GM19463 (cell line): Measurements from ENCODE around the gene NRBF2.
"Not testable (repeated sequence)": the region's sequence is repeated elsewhere in the genome, so short reads cannot be mapped to it uniquely, and the experiment has no call there.

Source experiments
- ATAC-seq: cut with Tn5 transposase; IDR thresholded peaks from one replicate; pipeline ENCODE4 v1.9.1; 2021; ENCODE audit warnings: mild to moderate bottlenecking, moderate library complexity; ENCODE audit not compliant: unreplicated experiment

NRBF2 gene

GRCh38 chr10:63133056-63133820 lies at the start of gene NRBF2:
NRBF2 (plus strand) TSS chr10:63133328; CDS start chr10:63133471, 143 bp downstream.
- peak; percentile 95 for ATAC-seq

- not testable (repeated sequence) for ATAC-seq
Observed at GRCh38 chr10:63083406-63083805, 49.7 kb upstream of the NRBF2 start.

- peak; percentile 83 for ATAC-seq
Observed at GRCh38 chr10:63083904-63084689, 49.0 kb upstream of the NRBF2 start.

GRCh38 chr10:63084690-63085382 lies 48.3 kb upstream of the NRBF2 start:
- no peak for ATAC-seq

- ATAC-seq: no peak
Observed at GRCh38 chr10:63093227-63093626, 39.9 kb upstream of the NRBF2 start.

GRCh38 chr10:63094405-63094804 lies 38.7 kb upstream of the NRBF2 start:
- ATAC-seq: no peak

GRCh38 chr10:63094881-63095280 lies 38.2 kb upstream of the NRBF2 start:
- no peak for ATAC-seq

- no peak for ATAC-seq
Observed at GRCh38 chr10:63099734-63100133, 33.4 kb upstream of the NRBF2 start.

- ATAC-seq: not testable (repeated sequence)
Observed at GRCh38 chr10:63101091-63101490, 32.0 kb upstream of the NRBF2 start.

GRCh38 chr10:63102279-63102883 lies 30.7 kb upstream of the NRBF2 start:
- ATAC-seq: not testable (repeated sequence)

GRCh38 chr10:63103178-63103577 lies 29.9 kb upstream of the NRBF2 start:
- not testable (repeated sequence) for ATAC-seq

GRCh38 chr10:63103971-63104409 lies 29.1 kb upstream of the NRBF2 start:
- ATAC-seq: no peak

GRCh38 chr10:63105225-63106110 lies 27.7 kb upstream of the NRBF2 start:
- ATAC-seq: no peak

GRCh38 chr10:63106111-63106755 lies 26.9 kb upstream of the NRBF2 start:
- no peak for ATAC-seq

- no peak for ATAC-seq
Observed at GRCh38 chr10:63107943-63108437, 25.1 kb upstream of the NRBF2 start.

GRCh38 chr10:63110940-63111339 lies 22.2 kb upstream of the NRBF2 start:
- no peak for ATAC-seq

- ATAC-seq: no peak
Observed at GRCh38 chr10:63114031-63114814, 18.9 kb upstream of the NRBF2 start.

GRCh38 chr10:63115732-63116383 lies 17.3 kb upstream of the NRBF2 start:
- ATAC-seq: no peak
